DND-41 (cell line): ENCODE data around the gene BTRC.

Experiments used
- ATAC-seq: fragments of 200-7000 bp; cut with Tn5 transposase; 3 replicates; pipeline ENCODE4 v1.9.1; 2021; ENCODE audit warnings: low read depth; ENCODE audit not compliant: insufficient read depth
- DNase-seq: peaks from one replicate; pipeline ENCODE4 v3.0.0-alpha.2; 2020
- H2AFZ ChIP-seq: 2 replicates; pipeline ENCODE4 v1.6.0; 2012; ENCODE audit warnings: low read depth, low read length
- H3K27ac ChIP-seq: 2 replicates; pipeline ENCODE4 v1.5.1; 2012; ENCODE audit warnings: low read length, inconsistent platforms
- H3K27me3 ChIP-seq: fragments of 200-600 bp; sonication (generic); 2 replicates; pipeline ENCODE4 v1.6.0; 2012; ENCODE audit warnings: low read length, mild to moderate bottlenecking, inconsistent platforms; ENCODE audit not compliant: insufficient read depth, poor library complexity
- H3K36me3 ChIP-seq: 2 replicates; pipeline ENCODE4 v1.5.1; 2012; ENCODE audit warnings: low read length, inconsistent platforms; ENCODE audit not compliant: insufficient read depth
- H3K4me1 ChIP-seq: 2 replicates; pipeline ENCODE4 v1.5.1; 2012; ENCODE audit warnings: mild to moderate bottlenecking, low read length; ENCODE audit not compliant: insufficient read depth
- H3K4me2 ChIP-seq: 2 replicates; pipeline ENCODE4 v1.6.0; 2012; ENCODE audit warnings: mild to moderate bottlenecking, moderate library complexity, low read length, inconsistent platforms; ENCODE audit not compliant: insufficient read depth
- H3K4me3 ChIP-seq, 2 experiments: fragments of 200-600 bp in 1 of 2; shearing (Covaris generic) in 1 of 2; 2 replicates each; pipeline ENCODE4 v1.5.1; 2012 to 2016; ENCODE audit warnings: inconsistent platforms in 2 of 2, low read length in 2 of 2, mild to moderate bottlenecking in 2 of 2, low read depth in 1 of 2, moderate library complexity in 1 of 2
- H3K79me2 ChIP-seq: 2 replicates; pipeline ENCODE4 v1.6.0; 2012; ENCODE audit warnings: low read length, inconsistent platforms; ENCODE audit not compliant: insufficient read depth
- H3K9ac ChIP-seq: 2 replicates; pipeline ENCODE4 v1.6.0; 2012; ENCODE audit warnings: low read depth, mild to moderate bottlenecking, inconsistent platforms, low read length, moderate library complexity
- H3K9me3 ChIP-seq: 2 replicates; pipeline ENCODE4 v1.5.1; 2012; ENCODE audit warnings: low read length, moderate library complexity, mild to moderate bottlenecking, inconsistent platforms; ENCODE audit not compliant: insufficient read depth, severe bottlenecking
- H4K20me1 ChIP-seq: 2 replicates; pipeline ENCODE4 v1.6.0; 2012; ENCODE audit warnings: low read length; ENCODE audit not compliant: insufficient read depth
- CTCF ChIP-seq: IDR thresholded peaks from 2 replicates; pipeline ENCODE4 v1.5.1; 2012; ENCODE audit warnings: borderline replicate concordance, low read length, moderate library complexity, mild to moderate bottlenecking; ENCODE audit not compliant: poor library complexity, severe bottlenecking; ENCODE audit errors: extremely low read depth
- EZH2 ChIP-seq: IDR thresholded peaks from 3 replicates; pipeline ENCODE4 v1.6.1; 2012; ENCODE audit warnings: borderline replicate concordance, low read depth, mild to moderate bottlenecking, moderate library complexity, low read length, inconsistent platforms; ENCODE audit not compliant: severe bottlenecking

The BTRC gene

GRCh38 chr10:101572785-101573184 is 218.8 kb downstream of the BTRC start:
- no peak overlapping the region for H3K27ac ChIP-seq
- 0 out of 2 replicates have a peak, but pooled peaks cover 5% of the 10 kb centered on the region for H4K20me1 ChIP-seq
- no peak for DNase-seq
- no peak overlapping the region for H3K4me3 ChIP-seq
- H3K9me3 ChIP-seq: no peaks in the 10 kb centered on the region
- H3K4me2 ChIP-seq: no peak overlapping the region
- no peak overlapping the region for H2AFZ ChIP-seq
- ATAC-seq: no peak
- no peak overlapping the region for H3K9ac ChIP-seq
- H3K27me3 ChIP-seq: no peaks in the 10 kb centered on the region
- H3K79me2 ChIP-seq: no peaks in the 10 kb centered on the region
- H3K36me3 ChIP-seq: no peaks in the 10 kb centered on the region
- no peak for TF ChIP-seq CTCF
- no peak for TF ChIP-seq EZH2
- H3K4me1 ChIP-seq: peaks cover 16% of the 10 kb centered on the region

GRCh38 chr10:101573885-101574753 is 220.2 kb downstream of the BTRC start:
- H2AFZ ChIP-seq: no peak overlapping the region
- no peaks in the 10 kb centered on the region for H3K27me3 ChIP-seq
- H3K79me2 ChIP-seq: no peaks in the 10 kb centered on the region
- peaks cover 16% of the 10 kb centered on the region for H3K4me1 ChIP-seq
- H3K27ac ChIP-seq: no peak overlapping the region
- no peak overlapping the region for H3K4me2 ChIP-seq
- TF ChIP-seq CTCF (no peak), EZH2 (no peak)
- no peak for ATAC-seq
- H3K9me3 ChIP-seq: no peaks in the 10 kb centered on the region
- H4K20me1 ChIP-seq: 0 out of 2 replicates have a peak, but pooled peaks cover 5% of the 10 kb centered on the region
- peaks cover 5% of the 10 kb centered on the region; the same call in 1 of the 2 replicates for H3K36me3 ChIP-seq
- no peak overlapping the region for H3K9ac ChIP-seq
- DNase-seq: no peak
- no peak overlapping the region for H3K4me3 ChIP-seq

GRCh38 chr10:101575091-101575490 is 221.1 kb downstream of the BTRC start:
- ATAC-seq (no peak), DNase-seq (no peak)
- no peaks in the 10 kb centered on the region for H3K27me3 ChIP-seq
- H3K4me2 ChIP-seq: no peak overlapping the region
- H3K9me3 ChIP-seq: no peaks in the 10 kb centered on the region
- H3K79me2 ChIP-seq: no peaks in the 10 kb centered on the region
- H3K36me3 ChIP-seq: peaks cover 14% of the 10 kb centered on the region
- H2AFZ ChIP-seq: no peak overlapping the region
- no peak overlapping the region for H3K9ac ChIP-seq
- no peak for TF ChIP-seq EZH2
- 0 out of 2 replicates have a peak, but pooled peaks cover 5% of the 10 kb centered on the region for H4K20me1 ChIP-seq
- H3K4me1 ChIP-seq: peaks cover 9% of the 10 kb centered on the region
- no peak overlapping the region for H3K27ac ChIP-seq
- H3K4me3 ChIP-seq: no peak overlapping the region

- H3K9ac ChIP-seq: no peak overlapping the region
- H3K9me3 ChIP-seq: no peaks in the 10 kb centered on the region
- H3K4me2 ChIP-seq: no peak overlapping the region
- H4K20me1 ChIP-seq: 0 out of 2 replicates have a peak, but pooled peaks cover 5% of the 10 kb centered on the region
- H2AFZ ChIP-seq: no peak overlapping the region
- no peak overlapping the region for H3K27ac ChIP-seq
- H3K36me3 ChIP-seq: peaks cover 20% of the 10 kb centered on the region
- H3K79me2 ChIP-seq: no peaks in the 10 kb centered on the region
- no peak overlapping the region for H3K4me3 ChIP-seq
- DNase-seq (no peak), ATAC-seq (peak; percentile 15; the same call in 1 of the 3 replicates)
- peaks cover 3% of the 10 kb centered on the region for H3K4me1 ChIP-seq
- no peak for TF ChIP-seq EZH2
- TF ChIP-seq CTCF: no peak
- H3K27me3 ChIP-seq: no peaks in the 10 kb centered on the region
Observed at GRCh38 chr10:101575580-101576210, 221.7 kb downstream of the BTRC start.
